ENCODE data around the gene ELF5. TPM values are rescaled to one million over a fixed set of nuclear protein-coding genes. Genes with fewer than 3 reads are reported as not detected.
A peak's percentile ranks its signal among the peaks of the same experiment; 100 is the strongest.

ELF5 gene
- polyA plus RNA-seq (2013): 0.19 and 0.25 TPM in 2 replicates

GRCh38 chr11:34513682-34514449, at the start of gene ELF5:
Gene ELF5, minus strand, starts transcription at chr11:34513794. Its CDS starts 8,045 bp downstream, at chr11:34505749.
- Histone ChIP-seq H4K12ac (ENCODE audit: low read depth, low read length) (no peak within 1 kb of the TSS), H3K4me2 (ENCODE audit: low read length) (peak within 1 kb of the TSS; percentile 20), H3K27ac (ENCODE audit: low read depth, low read length) (no peak within 1 kb of the TSS), H2AFZ (ENCODE audit: insufficient read depth, low read length, poor library complexity) (no peak within 1 kb of the TSS), H3K79me1 (ENCODE audit: low read length) (no peaks in the 10 kb centered on the region), H3K9me3 (ENCODE audit: insufficient read depth, low read depth, low read length) (no peaks in the 10 kb centered on the region), H3K14ac (ENCODE audit: low read length) (no peak within 1 kb of the TSS), H4K8ac (ENCODE audit: low read depth, low read length) (no peak within 1 kb of the TSS), H3K4ac (ENCODE audit: low read depth, low read length) (no peak within 1 kb of the TSS), H2AK5ac (ENCODE audit: low read length) (no peak within 1 kb of the TSS), H4K91ac (ENCODE audit: low read depth, low read length) (no peak within 1 kb of the TSS), H3K23ac (ENCODE audit: low read length) (no peak within 1 kb of the TSS), H2BK12ac (ENCODE audit: low read length) (no peak within 1 kb of the TSS), H3K27me3 (ENCODE audit: insufficient read depth, low read length) (no peaks in the 10 kb centered on the region), H2BK120ac (ENCODE audit: insufficient read depth, low read length, poor library complexity) (no peak within 1 kb of the TSS), H3K9ac (ENCODE audit: low read length) (no peak within 1 kb of the TSS), H3K36me3 (ENCODE audit: control insufficient read depth in 1 of 2, insufficient read depth in 2 of 2, low read length in 2 of 2) (no peaks in the 10 kb centered on the region), H3K4me3 (ENCODE audit: low read depth, low read length) (no peak within 1 kb of the TSS), H3K4me1 (ENCODE audit: control insufficient read depth in 1 of 2, insufficient read depth in 2 of 2, low read length in 2 of 2) (peaks cover 8% of the 10 kb centered on the region in 2 experiments), H2BK5ac (ENCODE audit: low read depth, low read length, poor library complexity) (no peak within 1 kb of the TSS), H3K79me2 (ENCODE audit: control insufficient read depth, insufficient read depth, low read length, poor library complexity) (no peaks in the 10 kb centered on the region), H3K18ac (ENCODE audit: low read length) (no peak within 1 kb of the TSS)
- peak; percentile 52 to 71 for DNase-seq
- no CpG with 5 or more reads among the region's 17 CpGs for WGBS (ENCODE audit: extremely low coverage, insufficient coverage, insufficient read length)

- Histone ChIP-seq H3K4me2 (ENCODE audit: low read length) (no peak overlapping the region), H2AFZ (ENCODE audit: insufficient read depth, low read length, poor library complexity) (no peak overlapping the region), H3K23ac (ENCODE audit: low read length) (no peak overlapping the region), H3K9ac (ENCODE audit: low read length) (no peak overlapping the region), H4K8ac (ENCODE audit: low read depth, low read length) (no peak overlapping the region), H3K27me3 (ENCODE audit: insufficient read depth, low read length) (no peaks in the 10 kb centered on the region), H2AK5ac (ENCODE audit: low read length) (no peak overlapping the region), H2BK12ac (ENCODE audit: low read length) (no peak overlapping the region), H3K9me3 (ENCODE audit: insufficient read depth, low read depth, low read length) (no peaks in the 10 kb centered on the region), H3K79me2 (ENCODE audit: control insufficient read depth, insufficient read depth, low read length, poor library complexity) (no peaks in the 10 kb centered on the region), H3K4me1 (ENCODE audit: control insufficient read depth in 1 of 2, insufficient read depth in 2 of 2, low read length in 2 of 2) (peaks cover 5 to 6% of the 10 kb centered on the region in 2 experiments), H3K27ac (ENCODE audit: low read depth, low read length) (no peak overlapping the region), H4K91ac (ENCODE audit: low read depth, low read length) (no peak overlapping the region), H3K14ac (ENCODE audit: low read length) (no peak overlapping the region), H3K18ac (ENCODE audit: low read length) (no peak overlapping the region), H2BK5ac (ENCODE audit: low read depth, low read length, poor library complexity) (no peak overlapping the region), H3K4me3 (ENCODE audit: low read depth, low read length) (no peak overlapping the region), H3K79me1 (ENCODE audit: low read length) (no peaks in the 10 kb centered on the region), H3K36me3 (ENCODE audit: control insufficient read depth in 1 of 2, insufficient read depth in 2 of 2, low read length in 2 of 2) (no peaks in the 10 kb centered on the region), H3K4ac (ENCODE audit: low read depth, low read length) (no peak overlapping the region), H4K12ac (ENCODE audit: low read depth, low read length) (no peak overlapping the region), H2BK120ac (ENCODE audit: insufficient read depth, low read length, poor library complexity) (no peak overlapping the region)
- no peak for DNase-seq
- no CpG with 5 or more reads among the region's 2 CpGs for WGBS (ENCODE audit: extremely low coverage, insufficient coverage, insufficient read length)
Measured at GRCh38 chr11:34562976-34563375, 49.4 kb upstream of the ELF5 start.

- H4K91ac ChIP-seq (ENCODE audit: low read depth, low read length): no peak overlapping the region
- no peak overlapping the region for H3K14ac ChIP-seq (ENCODE audit: low read length)
- no peak overlapping the region for H2BK12ac ChIP-seq (ENCODE audit: low read length)
- no peak overlapping the region for H3K4ac ChIP-seq (ENCODE audit: low read depth, low read length)
- H3K27ac ChIP-seq (ENCODE audit: low read depth, low read length): no peak overlapping the region
- H3K79me1 ChIP-seq (ENCODE audit: low read length): no peaks in the 10 kb centered on the region
- peak; percentile 67 to 90 for DNase-seq
- H3K79me2 ChIP-seq (ENCODE audit: control insufficient read depth, insufficient read depth, low read length, poor library complexity): no peaks in the 10 kb centered on the region
- H4K8ac ChIP-seq (ENCODE audit: low read depth, low read length): no peak overlapping the region
- no peak overlapping the region for H2AFZ ChIP-seq (ENCODE audit: insufficient read depth, low read length, poor library complexity)
- H3K23ac ChIP-seq (ENCODE audit: low read length): no peak overlapping the region
- WGBS (ENCODE audit: extremely low coverage, insufficient coverage, insufficient read length): no CpG with 5 or more reads among the region's 4 CpGs
- no peak overlapping the region for H3K4me3 ChIP-seq (ENCODE audit: low read depth, low read length)
- no peaks in the 10 kb centered on the region for H3K27me3 ChIP-seq (ENCODE audit: insufficient read depth, low read length)
- no peaks in the 10 kb centered on the region for H3K9me3 ChIP-seq (ENCODE audit: insufficient read depth, low read depth, low read length)
- H3K4me2 ChIP-seq (ENCODE audit: low read length): no peak overlapping the region
- H2BK5ac ChIP-seq (ENCODE audit: low read depth, low read length, poor library complexity): no peak overlapping the region
- no peak overlapping the region for H4K12ac ChIP-seq (ENCODE audit: low read depth, low read length)
- no peak overlapping the region for H2BK120ac ChIP-seq (ENCODE audit: insufficient read depth, low read length, poor library complexity)
- H2AK5ac ChIP-seq (ENCODE audit: low read length): no peak overlapping the region
- no peak overlapping the region for H3K9ac ChIP-seq (ENCODE audit: low read length)
- H3K36me3 ChIP-seq (ENCODE audit: control insufficient read depth in 1 of 2, insufficient read depth in 2 of 2, low read length in 2 of 2): no peaks in the 10 kb centered on the region
- H3K4me1 ChIP-seq (ENCODE audit: control insufficient read depth in 1 of 2, insufficient read depth in 2 of 2, low read length in 2 of 2): peaks cover 5 to 6% of the 10 kb centered on the region in 2 experiments
- H3K18ac ChIP-seq (ENCODE audit: low read length): no peak overlapping the region
Measured at GRCh38 chr11:34560511-34560910, 46.9 kb upstream of the ELF5 start.

- H2BK5ac ChIP-seq (ENCODE audit: low read depth, low read length, poor library complexity): no peak overlapping the region
- no peak overlapping the region for H3K4me3 ChIP-seq (ENCODE audit: low read depth, low read length)
- no peak overlapping the region for H3K18ac ChIP-seq (ENCODE audit: low read length)
- no peak overlapping the region for H2AK5ac ChIP-seq (ENCODE audit: low read length)
- H3K4me1 ChIP-seq (ENCODE audit: control insufficient read depth in 1 of 2, insufficient read depth in 2 of 2, low read length in 2 of 2): no peaks in the 10 kb centered on the region
- H3K79me2 ChIP-seq (ENCODE audit: control insufficient read depth, insufficient read depth, low read length, poor library complexity): no peaks in the 10 kb centered on the region
- no peak overlapping the region for H3K23ac ChIP-seq (ENCODE audit: low read length)
- H3K9ac ChIP-seq (ENCODE audit: low read length): no peak overlapping the region
- H4K12ac ChIP-seq (ENCODE audit: low read depth, low read length): no peak overlapping the region
- no peaks in the 10 kb centered on the region for H3K27me3 ChIP-seq (ENCODE audit: insufficient read depth, low read length)
- no peak overlapping the region for H4K91ac ChIP-seq (ENCODE audit: low read depth, low read length)
- H3K79me1 ChIP-seq (ENCODE audit: low read length): no peaks in the 10 kb centered on the region
- H3K4me2 ChIP-seq (ENCODE audit: low read length): no peak overlapping the region
- no peak overlapping the region for H3K14ac ChIP-seq (ENCODE audit: low read length)
- no peak overlapping the region for H3K27ac ChIP-seq (ENCODE audit: low read depth, low read length)
- no peaks in the 10 kb centered on the region for H3K9me3 ChIP-seq (ENCODE audit: insufficient read depth, low read depth, low read length)
- no peak overlapping the region for H2BK120ac ChIP-seq (ENCODE audit: insufficient read depth, low read length, poor library complexity)
- H2BK12ac ChIP-seq (ENCODE audit: low read length): no peak overlapping the region
- H3K36me3 ChIP-seq (ENCODE audit: control insufficient read depth in 1 of 2, insufficient read depth in 2 of 2, low read length in 2 of 2): no peaks in the 10 kb centered on the region
- no peak overlapping the region for H4K8ac ChIP-seq (ENCODE audit: low read depth, low read length)
- DNase-seq: peak in 1 of 2 donors; percentile 19
- H2AFZ ChIP-seq (ENCODE audit: insufficient read depth, low read length, poor library complexity): no peak overlapping the region
- no CpG with 5 or more reads among the region's 4 CpGs for WGBS (ENCODE audit: extremely low coverage, insufficient coverage, insufficient read length)
- no peak overlapping the region for H3K4ac ChIP-seq (ENCODE audit: low read depth, low read length)
Measured at GRCh38 chr11:34558673-34559072, 45.1 kb upstream of the ELF5 start.
